Measurements from ENCODE around the gene TMEM203. TPM values are rescaled to one million over a fixed set of nuclear protein-coding genes. Genes with fewer than 3 reads are reported as not detected.

The TMEM203 gene
- total and polyA plus RNA-seq, 10 of the 15 experiments (the other 5 are each of a cell fraction or from before 2014, with no cell fraction given) = 7.2 to 68.1 (median 33.8) TPM

- no peak for TF ChIP-seq E4F1 (IDR thresholded peaks at IDR 0.05; ENCODE audit: borderline replicate concordance, partially characterized antibody)
- no peak for TF ChIP-seq NBN (IDR thresholded peaks at IDR 0.05)
- TF ChIP-seq, protein P1, sequence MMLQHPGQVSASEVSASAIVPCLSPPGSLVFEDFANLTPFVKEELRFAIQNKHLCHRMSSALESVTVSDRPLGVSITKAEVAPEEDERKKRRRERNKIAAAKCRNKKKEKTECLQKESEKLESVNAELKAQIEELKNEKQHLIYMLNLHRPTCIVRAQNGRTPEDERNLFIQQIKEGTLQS (IDR thresholded peaks at IDR 0.05; ENCODE audit: borderline replicate concordance, extremely low read depth, low read depth, low read length) = no peak
These were observed 23.8 kb upstream of the TMEM203 start (continued) for GRCh38 chr9:137228968-137229896.

DNA sequence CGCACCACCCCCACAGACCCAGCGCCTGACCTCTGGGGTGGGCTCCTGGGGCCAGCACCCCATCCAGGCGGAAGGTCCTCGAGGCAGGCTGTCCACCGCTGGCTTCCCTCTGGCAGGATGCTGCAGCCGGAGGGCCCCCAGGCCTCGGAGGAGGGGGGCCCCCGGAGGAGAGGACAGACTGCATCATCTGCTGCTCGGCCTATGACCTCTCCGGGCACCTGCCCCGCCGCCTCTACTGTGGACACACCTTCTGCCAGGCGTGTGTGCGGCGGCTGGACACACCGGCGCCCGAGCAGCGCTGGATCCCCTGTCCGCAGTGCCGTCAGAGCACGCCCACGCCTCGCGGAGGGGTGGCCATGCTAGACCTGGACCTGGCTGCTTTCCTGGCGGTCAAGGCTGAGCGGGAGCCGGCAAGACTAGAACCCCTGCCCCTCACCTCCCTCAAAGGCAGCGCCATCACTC lies 23.1 kb upstream of the TMEM203 start:
- Histone ChIP-seq H3K27me3 (replicated peaks in 1 of 2; ENCODE audit: control insufficient read depth in 2 of 2, insufficient read depth in 2 of 2, low read length in 1 of 2) (no peaks in the 10 kb centered on the region), H4K20me1 (ENCODE audit: control insufficient read depth, insufficient read depth) (no peaks in the 10 kb centered on the region), H2AFZ (ENCODE audit: control insufficient read depth, low read depth, low read length) (no peak overlapping the region), H3K27ac (ENCODE audit: control insufficient read depth, insufficient read depth) (no peak overlapping the region), H3K9ac (ENCODE audit: control insufficient read depth, insufficient read depth, low read length) (no peak overlapping the region), H3K9me3 (replicated peaks; ENCODE audit: control insufficient read depth, insufficient read depth, low read length) (no peaks in the 10 kb centered on the region), H3K4me1 (ENCODE audit: control insufficient read depth, insufficient read depth, low read length) (peaks cover 12% of the 10 kb centered on the region), H3K79me2 (ENCODE audit: control insufficient read depth, insufficient read depth, low read length) (no peaks in the 10 kb centered on the region), H3K36me3 (ENCODE audit: control insufficient read depth in 2 of 2, insufficient read depth in 2 of 2, low read length in 1 of 2) (no peaks in the 10 kb centered on the region), H3K4me2 (ENCODE audit: control insufficient read depth, insufficient read depth) (no peak overlapping the region), H3K4me3 (no peak overlapping the region)
- FAIRE-seq (no peak), ATAC-seq (no peak), DNase-seq (ENCODE audit: low read depth, low spot score) (no peak)
- ChIA-PET RAD21 (ENCODE audit: unreplicated experiment) (interaction anchor here (1.1 kb wide), 1 partner anchor 114 kb away, joined by 4 read pairs; the partner anchor contains the start of gene DPP7), SMC1A (ENCODE audit: uncharacterized antibody, unreplicated experiment) (no interaction called here), CTCF (interaction anchor here (1.2 to 6.4 kb wide), 7 partner anchors 10 to 140 kb away, joined by 3 to 52 read pairs (median 5); partner anchors contain the start of gene TUBB4B), POLR2A (interaction anchor here (1.4 kb wide), 1 partner anchor 72 kb away, joined by 3 read pairs; no protein-coding TSS in a partner anchor)
- no TSS peak for BruUV-seq (replicated peaks)
- WGBS (ENCODE audit: insufficient coverage, insufficient replicate concordance, low lambda C conversion rate, missing lambda C conversion rate) = 45% methylated on average over 26 of the region's 29 CpGs
- intact Hi-C loops (cut with micrococcal nuclease; ENCODE audit: unreplicated experiment) = loop anchor here (10.0 kb wide), 1 partner anchor 184 kb away; the partner anchor contains the start of gene NPDC1
- in situ Hi-C loops (cut with MboI) = loop anchor here (5.0 kb wide), 1 partner anchor 106 kb away; no protein-coding TSS in a partner anchor
- no peak for TF ChIP-seq MXI1 (IDR thresholded peaks at IDR 0.05; ENCODE audit: low read depth, low read length)
- TF ChIP-seq CUX1 (IDR thresholded peaks at IDR 0.05; ENCODE audit: insufficient replicate concordance, low read depth, low read length) = no peak
- no peak for TF ChIP-seq RB1 (IDR thresholded peaks at IDR 0.05; ENCODE audit: borderline replicate concordance)
- no peak for TF ChIP-seq HCFC1 (IDR thresholded peaks at IDR 0.05; ENCODE audit: low read length)

Measured in GM12878 (cell line).